Liver (tissue), 9 donors: Measurements from ENCODE around the gene HCK. TPM values are rescaled to one million over a fixed set of nuclear protein-coding genes. Genes with fewer than 3 reads are reported as not detected.

ENCODE experiments used
- DNase-seq: peaks from one replicate; pipeline ENCODE4 v3.0.0-alpha.2; 2017; ENCODE audit warnings: low spot score
- H3K27ac ChIP-seq, 2 donors: one replicate each; pipeline ENCODE4 v1.7.0; 2013; ENCODE audit warnings: inconsistent platforms in 2 of 2, low read length in 2 of 2, control low read depth in 1 of 2, low read depth in 1 of 2, mild to moderate bottlenecking in 1 of 2
- H3K27me3 ChIP-seq, 4 donors: one replicate each; pipeline versions ENCODE4 v1.6.1 to v1.7.0; 2013; ENCODE audit warnings: low read length in 3 of 4, inconsistent platforms in 1 of 4, mild to moderate bottlenecking in 1 of 4, moderate library complexity in 1 of 4; ENCODE audit not compliant: control insufficient read depth in 4 of 4, insufficient read depth in 4 of 4
- H3K36me3 ChIP-seq, 4 donors: one replicate each; pipeline versions ENCODE4 v1.6.1 to v1.7.0; 2013; ENCODE audit warnings: low read length in 3 of 4, mild to moderate bottlenecking in 3 of 4, low read depth in 1 of 4, moderate library complexity in 1 of 4; ENCODE audit not compliant: control insufficient read depth in 4 of 4, insufficient read depth in 3 of 4
- H3K4me1 ChIP-seq, 4 donors: one replicate each; pipeline versions ENCODE4 v1.6.1 to v1.7.0; 2013; ENCODE audit warnings: low read length in 3 of 4, mild to moderate bottlenecking in 3 of 4, moderate library complexity in 1 of 4; ENCODE audit not compliant: control insufficient read depth in 4 of 4, insufficient read depth in 4 of 4
- H3K4me3 ChIP-seq, 3 donors: one replicate each; pipeline versions ENCODE4 v1.6.1 to v1.7.0; 2013; ENCODE audit warnings: low read length in 3 of 3, control low read depth in 1 of 3, low read depth in 1 of 3, mild to moderate bottlenecking in 1 of 3
- H3K9ac ChIP-seq, 2 donors: one replicate each; pipeline ENCODE4 v1.7.0; 2013; ENCODE audit warnings: low read length in 2 of 2, mild to moderate bottlenecking in 2 of 2, moderate library complexity in 2 of 2, control low read depth in 1 of 2, low read depth in 1 of 2
- H3K9me3 ChIP-seq, 4 donors: one replicate each; pipeline versions ENCODE4 v1.6.1 to v1.7.0; 2013; ENCODE audit warnings: low read length in 3 of 4; ENCODE audit not compliant: control insufficient read depth in 4 of 4
- CTCF ChIP-seq: fragments of 150-350 bp; IDR thresholded peaks from 2 replicates; pipeline ENCODE4 v1.5.1; 2017; ENCODE audit warnings: improper control_type of control experiment, low read depth, low read length; ENCODE audit not compliant: missing input control
- EGR1 ChIP-seq, 2 donors: IDR thresholded peaks; 2 replicates each; pipeline ENCODE4 v1.6.1; 2016 to 2018; ENCODE audit warnings: antibody characterized with exemption in 2 of 2, low read depth in 2 of 2
- FOXA1 ChIP-seq: IDR thresholded peaks from 2 replicates; pipeline ENCODE4 v1.6.1; 2016; ENCODE audit warnings: antibody characterized with exemption
- FOXA2 ChIP-seq: IDR thresholded peaks from 2 replicates; pipeline ENCODE4 v1.6.1; 2016; ENCODE audit warnings: antibody characterized with exemption
- GABPA ChIP-seq, 2 donors: IDR thresholded peaks in 1 of 2; conservative IDR thresholded peaks in 1 of 2; 2 replicates each; pipeline ENCODE4 v1.6.1; 2016; ENCODE audit warnings: antibody characterized with exemption in 2 of 2, mild to moderate bottlenecking in 1 of 2, moderate library complexity in 1 of 2
- HNF4A ChIP-seq, 2 donors: conservative IDR thresholded peaks; 2 replicates each; pipeline ENCODE4 v1.6.1; 2016; ENCODE audit warnings: antibody characterized with exemption in 2 of 2, mild to moderate bottlenecking in 2 of 2
- HNF4G ChIP-seq: IDR thresholded peaks from 2 replicates; pipeline ENCODE4 v1.6.1; 2016; ENCODE audit warnings: antibody characterized with exemption
- JUND ChIP-seq, 2 donors: IDR thresholded peaks; 2 replicates each; pipeline ENCODE4 v1.6.1; 2016; ENCODE audit warnings: antibody characterized with exemption in 2 of 2
- MAX ChIP-seq: IDR thresholded peaks from 2 replicates; pipeline ENCODE4 v1.6.1; 2016; ENCODE audit warnings: antibody characterized with exemption
- NR2F2 ChIP-seq: IDR thresholded peaks from 2 replicates; pipeline ENCODE4 v1.6.1; 2016; ENCODE audit warnings: antibody characterized with exemption
- RAD21 ChIP-seq, 2 donors: IDR thresholded peaks; 2 replicates each; pipeline ENCODE4 v1.6.1; 2016; ENCODE audit warnings: antibody characterized with exemption in 2 of 2, mild to moderate bottlenecking in 2 of 2
- REST ChIP-seq: IDR thresholded peaks from 2 replicates; pipeline ENCODE4 v1.6.1; 2016; ENCODE audit warnings: antibody characterized with exemption, mild to moderate bottlenecking
- RXRA ChIP-seq, 2 donors: IDR thresholded peaks; 2 replicates each; pipeline ENCODE4 v1.6.1; 2017 to 2018; ENCODE audit warnings: antibody characterized with exemption in 2 of 2, mild to moderate bottlenecking in 1 of 2
- SP1 ChIP-seq: IDR thresholded peaks from 2 replicates; pipeline ENCODE4 v1.6.1; 2018; ENCODE audit warnings: antibody characterized with exemption, mild to moderate bottlenecking
- TAF1 ChIP-seq: conservative IDR thresholded peaks from 2 replicates; pipeline ENCODE4 v1.6.1; 2016; ENCODE audit warnings: antibody characterized with exemption, mild to moderate bottlenecking
- YY1 ChIP-seq: IDR thresholded peaks from 2 replicates; pipeline ENCODE4 v1.6.1; 2016; ENCODE audit warnings: antibody characterized with exemption, mild to moderate bottlenecking
- ZBTB33 ChIP-seq: IDR thresholded peaks from 2 replicates; pipeline ENCODE4 v1.6.1; 2016; ENCODE audit warnings: antibody characterized with exemption
- WGBS: extraction: QIAGEN DNeasy Blood & Tissue Kit; methylation state at CpG from one replicate; pipeline ENCODE4 v1.1.7; 2013; 5-methylcytosine and 5-hydroxymethylcytosine counted together
- polyA plus RNA-seq, 2 donors: library from polyadenylated mRNA; stranded (reverse) in 1 of 2; unstranded in 1 of 2; fragments of 200-250 nt in 1 of 2; fragments of >200 nt in 1 of 2; fragmentation: Nextera tagmentation in 1 of 2; extraction: Ambion mirVana in 1 of 2; gene quantifications; one replicate each; pipeline versions ENCODE4 v1.2.1 to v1.2.3, GENCODE V29; 2013 to 2015
- total RNA-seq, 2 donors: library from RNA; depleted of rRNA; stranded (reverse); fragments of >200 nt; gene quantifications; one replicate each; pipeline ENCODE4 v1.2.3, GENCODE V29; 2014
- TF ChIP-seq, protein P1 (sequence below): IDR thresholded peaks from 2 replicates; pipeline ENCODE4 v1.6.1; 2016; ENCODE audit warnings: antibody characterized with exemption
- donor health status: healthy.
- donor health status: healthy.
- donor health status: healthy.
- donor health status: healthy.
- donor health status: healthy.

The HCK gene
- total and polyA plus RNA-seq, 4 donors, result 1.8 to 20.6 (median 10.2) TPM

DNA sequence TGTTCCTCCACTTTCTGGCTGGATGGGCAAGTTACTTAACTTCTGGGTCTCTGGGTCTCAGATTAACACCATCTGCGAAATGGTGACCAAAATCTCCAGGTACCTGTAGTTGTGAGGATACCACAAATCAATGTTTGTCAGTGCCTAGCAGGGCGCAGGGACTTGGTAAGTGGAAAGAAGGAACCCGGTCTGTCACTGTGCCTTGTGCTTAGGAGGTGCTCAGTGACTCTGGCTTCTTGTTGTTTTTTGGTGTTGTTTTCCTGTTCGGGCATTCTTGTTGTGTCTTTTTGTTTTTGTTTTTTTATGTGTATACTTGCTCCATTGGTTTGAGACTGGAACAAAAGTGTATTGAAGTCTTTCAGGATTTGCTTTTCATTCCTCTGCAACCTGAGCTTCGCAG lies 75.3 kb downstream of the HCK start:
- Histone ChIP-seq H3K4me1 (peaks cover 0 to 12% (median 8%) of the 10 kb centered on the region in 4 donors), H3K4me3 (no peak overlapping the region), H3K27ac (no peak overlapping the region), H3K27me3 (no peaks in the 10 kb centered on the region), H3K9me3 (no peaks in the 10 kb centered on the region), H3K9ac (no peak overlapping the region), H3K36me3 (peaks cover 0 to 4% (median 0%) of the 10 kb centered on the region in 4 donors)
- no peak for TF ChIP-seq TAF1
- TF ChIP-seq REST, result no peak
- no peak for TF ChIP-seq SP1
- no peak for TF ChIP-seq CTCF
- no peak for TF ChIP-seq RAD21 (IDR thresholded peaks at IDR 0.05)
- no peak for TF ChIP-seq HNF4G
- no peak for TF ChIP-seq GABPA (IDR thresholded peaks at IDR 0.05 in 1 of 2, conservative IDR thresholded peaks at IDR 0.05 in 1 of 2)
- no peak for TF ChIP-seq MAX
- TF ChIP-seq YY1, result no peak
- TF ChIP-seq NR2F2, result no peak
- no peak for TF ChIP-seq FOXA1
- no peak for TF ChIP-seq EGR1 (IDR thresholded peaks at IDR 0.05; ENCODE audit: low read depth in 2 of 2)
- no peak for TF ChIP-seq RXRA (IDR thresholded peaks at IDR 0.05)
- TF ChIP-seq JUND (IDR thresholded peaks at IDR 0.05), result no peak
- TF ChIP-seq, protein P1, sequence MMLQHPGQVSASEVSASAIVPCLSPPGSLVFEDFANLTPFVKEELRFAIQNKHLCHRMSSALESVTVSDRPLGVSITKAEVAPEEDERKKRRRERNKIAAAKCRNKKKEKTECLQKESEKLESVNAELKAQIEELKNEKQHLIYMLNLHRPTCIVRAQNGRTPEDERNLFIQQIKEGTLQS, result no peak
- TF ChIP-seq FOXA2, result no peak
- no peak for TF ChIP-seq ZBTB33
- TF ChIP-seq HNF4A (conservative IDR thresholded peaks at IDR 0.05), result no peak
- DNase-seq, result no peak
- WGBS, result 95% methylated on average over 5 of the region's 5 CpGs
